ENCODE results near the gene INSR.

Gene INSR

DNA sequence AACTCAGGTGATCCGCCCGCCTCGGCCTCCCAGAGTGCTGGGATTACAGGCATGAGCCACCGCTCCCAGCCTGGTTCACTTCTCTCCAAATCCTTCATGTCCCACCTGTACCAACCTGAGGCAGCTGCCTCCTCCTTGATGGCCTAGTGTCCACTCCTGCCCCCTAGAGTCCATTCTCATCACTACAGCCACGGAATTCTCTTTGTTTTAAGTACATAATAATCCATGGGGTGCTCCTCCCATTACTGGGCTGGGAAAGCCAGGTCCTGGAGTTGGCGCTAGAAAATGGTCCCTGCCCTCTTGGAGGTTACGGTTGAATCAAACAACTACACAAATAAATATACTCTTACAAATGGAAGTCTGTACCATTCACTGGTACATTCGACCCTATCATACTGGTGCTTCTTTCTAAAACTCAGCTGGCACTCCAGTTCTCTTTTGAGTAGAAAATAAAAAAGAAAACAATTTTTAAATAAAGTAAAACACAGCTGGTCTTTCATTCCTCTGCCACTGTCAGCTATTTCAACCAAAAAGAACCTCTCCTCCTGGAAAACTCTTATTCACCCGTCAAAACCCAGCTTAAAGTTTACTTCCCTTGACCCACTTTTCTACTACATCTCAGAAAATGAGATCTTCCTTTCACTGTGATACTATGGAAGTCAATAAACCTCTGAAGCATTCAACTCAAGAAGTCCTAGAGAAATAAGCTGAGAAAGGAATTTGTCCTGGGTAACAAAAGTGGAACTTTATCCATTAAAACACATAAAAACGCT lies 32.1 kb upstream of the INSR start:
- CTCF ChIA-PET = interaction anchor here (0.6 to 1.4 kb wide), 17 partner anchors 13 to 916 kb away, joined by 3 to 8 read pairs (median 3); no protein-coding TSS in a partner anchor

DNA sequence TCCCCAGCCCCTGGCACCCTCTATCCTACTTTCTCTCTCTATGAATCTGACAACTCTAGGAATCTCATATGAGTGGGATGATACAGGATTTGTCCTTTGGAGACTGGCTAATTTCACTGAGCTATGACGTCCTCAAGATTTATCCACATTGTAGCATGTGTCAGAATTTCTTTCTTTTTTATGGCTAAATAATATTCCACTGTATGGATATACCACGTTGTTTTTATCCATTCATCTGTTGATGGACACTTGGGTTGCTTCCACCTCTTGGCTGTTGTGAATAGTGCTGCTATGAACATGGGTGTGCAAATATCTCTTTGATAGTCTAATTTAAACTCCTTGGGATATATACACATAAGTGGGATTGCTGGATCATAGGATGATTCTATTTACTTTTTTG lies 24.0 kb upstream of the INSR start:
- TF ChIP-seq, protein P1, sequence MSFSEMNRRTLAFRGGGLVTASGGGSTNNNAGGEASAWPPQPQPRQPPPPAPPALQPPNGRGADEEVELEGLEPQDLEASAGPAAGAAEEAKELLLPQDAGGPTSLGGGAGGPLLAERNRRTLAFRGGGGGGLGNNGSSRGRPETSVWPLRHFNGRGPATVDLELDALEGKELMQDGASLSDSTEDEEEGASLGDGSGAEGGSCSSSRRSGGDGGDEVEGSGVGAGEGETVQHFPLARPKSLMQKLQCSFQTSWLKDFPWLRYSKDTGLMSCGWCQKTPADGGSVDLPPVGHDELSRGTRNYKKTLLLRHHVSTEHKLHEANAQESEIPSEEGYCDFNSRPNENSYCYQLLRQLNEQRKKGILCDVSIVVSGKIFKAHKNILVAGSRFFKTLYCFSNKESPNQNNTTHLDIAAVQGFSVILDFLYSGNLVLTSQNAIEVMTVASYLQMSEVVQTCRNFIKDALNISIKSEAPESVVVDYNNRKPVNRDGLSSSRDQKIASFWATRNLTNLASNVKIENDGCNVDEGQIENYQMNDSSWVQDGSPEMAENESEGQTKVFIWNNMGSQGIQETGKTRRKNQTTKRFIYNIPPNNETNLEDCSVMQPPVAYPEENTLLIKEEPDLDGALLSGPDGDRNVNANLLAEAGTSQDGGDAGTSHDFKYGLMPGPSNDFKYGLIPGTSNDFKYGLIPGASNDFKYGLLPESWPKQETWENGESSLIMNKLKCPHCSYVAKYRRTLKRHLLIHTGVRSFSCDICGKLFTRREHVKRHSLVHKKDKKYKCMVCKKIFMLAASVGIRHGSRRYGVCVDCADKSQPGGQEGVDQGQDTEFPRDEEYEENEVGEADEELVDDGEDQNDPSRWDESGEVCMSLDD (tag by site-specific recombination; IDR thresholded peaks at IDR 0.05) = no peak
- TF ChIP-seq, protein P2, sequence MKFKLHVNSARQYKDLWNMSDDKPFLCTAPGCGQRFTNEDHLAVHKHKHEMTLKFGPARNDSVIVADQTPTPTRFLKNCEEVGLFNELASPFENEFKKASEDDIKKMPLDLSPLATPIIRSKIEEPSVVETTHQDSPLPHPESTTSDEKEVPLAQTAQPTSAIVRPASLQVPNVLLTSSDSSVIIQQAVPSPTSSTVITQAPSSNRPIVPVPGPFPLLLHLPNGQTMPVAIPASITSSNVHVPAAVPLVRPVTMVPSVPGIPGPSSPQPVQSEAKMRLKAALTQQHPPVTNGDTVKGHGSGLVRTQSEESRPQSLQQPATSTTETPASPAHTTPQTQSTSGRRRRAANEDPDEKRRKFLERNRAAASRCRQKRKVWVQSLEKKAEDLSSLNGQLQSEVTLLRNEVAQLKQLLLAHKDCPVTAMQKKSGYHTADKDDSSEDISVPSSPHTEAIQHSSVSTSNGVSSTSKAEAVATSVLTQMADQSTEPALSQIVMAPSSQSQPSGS (tag by site-specific recombination; IDR thresholded peaks at IDR 0.05; ENCODE audit: low read depth) = no peak
- TF ChIP-seq ZBTB48 (tag by site-specific recombination; IDR thresholded peaks at IDR 0.05) (no peak), KLF8 (tag by site-specific recombination; IDR thresholded peaks at IDR 0.05) (no peak), ZNF146 (tag by site-specific recombination; IDR thresholded peaks at IDR 0.05) (peak; percentile 78), ZNF501 (tag by site-specific recombination; IDR thresholded peaks at IDR 0.05) (no peak), ZNF677 (tag by site-specific recombination; IDR thresholded peaks at IDR 0.05) (no peak), SP3 (tag by site-specific recombination; IDR thresholded peaks at IDR 0.05) (no peak)
- TF ChIP-seq, protein P3, sequence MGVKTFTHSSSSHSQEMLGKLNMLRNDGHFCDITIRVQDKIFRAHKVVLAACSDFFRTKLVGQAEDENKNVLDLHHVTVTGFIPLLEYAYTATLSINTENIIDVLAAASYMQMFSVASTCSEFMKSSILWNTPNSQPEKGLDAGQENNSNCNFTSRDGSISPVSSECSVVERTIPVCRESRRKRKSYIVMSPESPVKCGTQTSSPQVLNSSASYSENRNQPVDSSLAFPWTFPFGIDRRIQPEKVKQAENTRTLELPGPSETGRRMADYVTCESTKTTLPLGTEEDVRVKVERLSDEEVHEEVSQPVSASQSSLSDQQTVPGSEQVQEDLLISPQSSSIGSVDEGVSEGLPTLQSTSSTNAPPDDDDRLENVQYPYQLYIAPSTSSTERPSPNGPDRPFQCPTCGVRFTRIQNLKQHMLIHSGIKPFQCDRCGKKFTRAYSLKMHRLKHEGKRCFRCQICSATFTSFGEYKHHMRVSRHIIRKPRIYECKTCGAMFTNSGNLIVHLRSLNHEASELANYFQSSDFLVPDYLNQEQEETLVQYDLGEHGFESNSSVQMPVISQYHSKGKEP (tag by site-specific recombination; IDR thresholded peaks at IDR 0.05) = no peak
- TF ChIP-seq, protein P4, sequence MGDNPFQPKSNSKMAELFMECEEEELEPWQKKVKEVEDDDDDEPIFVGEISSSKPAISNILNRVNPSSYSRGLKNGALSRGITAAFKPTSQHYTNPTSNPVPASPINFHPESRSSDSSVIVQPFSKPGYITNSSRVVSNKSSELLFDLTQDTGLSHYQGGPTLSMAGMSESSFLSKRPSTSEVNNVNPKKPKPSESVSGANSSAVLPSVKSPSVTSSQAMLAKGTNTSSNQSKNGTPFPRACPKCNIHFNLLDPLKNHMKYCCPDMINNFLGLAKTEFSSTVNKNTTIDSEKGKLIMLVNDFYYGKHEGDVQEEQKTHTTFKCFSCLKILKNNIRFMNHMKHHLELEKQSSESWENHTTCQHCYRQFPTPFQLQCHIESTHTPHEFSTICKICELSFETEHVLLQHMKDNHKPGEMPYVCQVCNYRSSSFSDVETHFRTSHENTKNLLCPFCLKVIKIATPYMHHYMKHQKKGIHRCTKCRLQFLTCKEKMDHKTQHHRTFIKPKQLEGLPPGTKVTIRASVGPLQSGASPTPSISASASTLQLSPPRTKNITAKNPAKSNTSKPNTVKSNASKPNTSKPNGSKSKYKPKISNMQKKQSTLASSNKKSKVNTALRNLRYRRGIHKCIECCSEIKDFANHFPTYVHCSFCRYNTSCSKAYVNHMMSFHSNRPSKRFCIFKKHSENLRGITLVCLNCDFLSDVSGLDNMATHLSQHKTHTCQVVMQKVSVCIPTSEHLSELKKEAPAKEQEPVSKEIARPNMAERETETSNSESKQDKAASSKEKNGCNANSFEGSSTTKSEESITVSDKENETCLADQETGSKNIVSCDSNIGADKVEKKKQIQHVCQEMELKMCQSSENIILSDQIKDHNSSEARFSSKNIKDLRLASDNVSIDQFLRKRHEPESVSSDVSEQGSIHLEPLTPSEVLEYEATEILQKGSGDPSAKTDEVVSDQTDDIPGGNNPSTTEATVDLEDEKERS (tag by site-specific recombination; IDR thresholded peaks at IDR 0.05) = 0 out of 2 replicates have a peak, but pooled peaks have one; percentile 20
- Histone ChIP-seq H3K27ac (ENCODE audit: extremely low read depth, low read depth, low read length) (no peak overlapping the region), H3K9me3 (ENCODE audit: control insufficient read depth, insufficient read depth, low read depth, low read length) (no peaks in the 10 kb centered on the region), H3K4me1 (ENCODE audit: control insufficient read depth, insufficient read depth, low read length) (no peaks in the 10 kb centered on the region), H3K36me3 (ENCODE audit: control insufficient read depth in 2 of 2, insufficient read depth in 1 of 2, low read length in 2 of 2) (no peaks in the 10 kb centered on the region), H3K4me3 (ENCODE audit: low read depth, low read length) (no peak overlapping the region)
- ChIA-PET CTCF (interaction anchor here (0.8 kb wide), 1 partner anchor 31 kb away, joined by 4 read pairs; the partner anchor contains the start of gene ARHGEF18), POLR2A (no interaction called here)

More for the DNA sequence above, 32.1 kb upstream of the INSR start:
- H3K9me3 ChIP-seq (ENCODE audit: control insufficient read depth, insufficient read depth, low read depth, low read length) = no peaks in the 10 kb centered on the region
- H3K36me3 ChIP-seq (ENCODE audit: control insufficient read depth in 2 of 2, insufficient read depth in 1 of 2, low read length in 2 of 2) = no peaks in the 10 kb centered on the region
- H3K27ac ChIP-seq (ENCODE audit: extremely low read depth, low read depth, low read length) = no peak overlapping the region
- peak; percentile 67; the same call in 1 of the 2 replicates for TF ChIP-seq ZFP3 (tag by site-specific recombination; IDR thresholded peaks at IDR 0.05; ENCODE audit: low read depth)
- TF ChIP-seq ZNF654 (tag by site-specific recombination; IDR thresholded peaks at IDR 0.05; ENCODE audit: low read depth) = peak; percentile 25; the same call in 1 of the 2 replicates
- TF ChIP-seq, protein P5, sequence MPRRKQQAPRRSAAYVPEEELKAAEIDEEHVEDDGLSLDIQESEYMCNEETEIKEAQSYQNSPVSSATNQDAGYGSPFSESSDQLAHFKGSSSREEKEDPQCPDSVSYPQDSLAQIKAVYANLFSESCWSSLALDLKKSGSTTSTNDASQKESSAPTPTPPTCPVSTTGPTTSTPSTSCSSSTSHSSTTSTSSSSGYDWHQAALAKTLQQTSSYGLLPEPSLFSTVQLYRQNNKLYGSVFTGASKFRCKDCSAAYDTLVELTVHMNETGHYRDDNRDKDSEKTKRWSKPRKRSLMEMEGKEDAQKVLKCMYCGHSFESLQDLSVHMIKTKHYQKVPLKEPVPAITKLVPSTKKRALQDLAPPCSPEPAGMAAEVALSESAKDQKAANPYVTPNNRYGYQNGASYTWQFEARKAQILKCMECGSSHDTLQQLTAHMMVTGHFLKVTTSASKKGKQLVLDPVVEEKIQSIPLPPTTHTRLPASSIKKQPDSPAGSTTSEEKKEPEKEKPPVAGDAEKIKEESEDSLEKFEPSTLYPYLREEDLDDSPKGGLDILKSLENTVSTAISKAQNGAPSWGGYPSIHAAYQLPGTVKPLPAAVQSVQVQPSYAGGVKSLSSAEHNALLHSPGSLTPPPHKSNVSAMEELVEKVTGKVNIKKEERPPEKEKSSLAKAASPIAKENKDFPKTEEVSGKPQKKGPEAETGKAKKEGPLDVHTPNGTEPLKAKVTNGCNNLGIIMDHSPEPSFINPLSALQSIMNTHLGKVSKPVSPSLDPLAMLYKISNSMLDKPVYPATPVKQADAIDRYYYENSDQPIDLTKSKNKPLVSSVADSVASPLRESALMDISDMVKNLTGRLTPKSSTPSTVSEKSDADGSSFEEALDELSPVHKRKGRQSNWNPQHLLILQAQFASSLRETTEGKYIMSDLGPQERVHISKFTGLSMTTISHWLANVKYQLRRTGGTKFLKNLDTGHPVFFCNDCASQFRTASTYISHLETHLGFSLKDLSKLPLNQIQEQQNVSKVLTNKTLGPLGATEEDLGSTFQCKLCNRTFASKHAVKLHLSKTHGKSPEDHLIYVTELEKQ (tag by site-specific recombination; IDR thresholded peaks at IDR 0.05; ENCODE audit: borderline replicate concordance) = no peak
- TF ChIP-seq, protein P6, sequence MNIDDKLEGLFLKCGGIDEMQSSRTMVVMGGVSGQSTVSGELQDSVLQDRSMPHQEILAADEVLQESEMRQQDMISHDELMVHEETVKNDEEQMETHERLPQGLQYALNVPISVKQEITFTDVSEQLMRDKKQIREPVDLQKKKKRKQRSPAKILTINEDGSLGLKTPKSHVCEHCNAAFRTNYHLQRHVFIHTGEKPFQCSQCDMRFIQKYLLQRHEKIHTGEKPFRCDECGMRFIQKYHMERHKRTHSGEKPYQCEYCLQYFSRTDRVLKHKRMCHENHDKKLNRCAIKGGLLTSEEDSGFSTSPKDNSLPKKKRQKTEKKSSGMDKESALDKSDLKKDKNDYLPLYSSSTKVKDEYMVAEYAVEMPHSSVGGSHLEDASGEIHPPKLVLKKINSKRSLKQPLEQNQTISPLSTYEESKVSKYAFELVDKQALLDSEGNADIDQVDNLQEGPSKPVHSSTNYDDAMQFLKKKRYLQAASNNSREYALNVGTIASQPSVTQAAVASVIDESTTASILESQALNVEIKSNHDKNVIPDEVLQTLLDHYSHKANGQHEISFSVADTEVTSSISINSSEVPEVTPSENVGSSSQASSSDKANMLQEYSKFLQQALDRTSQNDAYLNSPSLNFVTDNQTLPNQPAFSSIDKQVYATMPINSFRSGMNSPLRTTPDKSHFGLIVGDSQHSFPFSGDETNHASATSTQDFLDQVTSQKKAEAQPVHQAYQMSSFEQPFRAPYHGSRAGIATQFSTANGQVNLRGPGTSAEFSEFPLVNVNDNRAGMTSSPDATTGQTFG (tag by site-specific recombination; IDR thresholded peaks at IDR 0.05; ENCODE audit: borderline replicate concordance) = no peak
- no peaks in the 10 kb centered on the region for H3K4me1 ChIP-seq (ENCODE audit: control insufficient read depth, insufficient read depth, low read length)
- H3K4me3 ChIP-seq (ENCODE audit: low read depth, low read length) = no peak overlapping the region
- POLR2A ChIA-PET = interaction anchor here (0.6 kb wide), 1 partner anchor 66 kb away, joined by 3 read pairs; no protein-coding TSS in a partner anchor
